ENCODE measurements around the gene DLK1.

The DLK1 gene

GRCh38 chr14:100780246-100780645, 53.6 kb downstream of the DLK1 start:
- no peak for DNase-seq

GRCh38 chr14:100780646-100781355, 54.1 kb downstream of the DLK1 start:
- no peak for DNase-seq

- DNase-seq, result no peak
These were observed 55.3 kb downstream of the DLK1 start for GRCh38 chr14:100781952-100782351.

GRCh38 chr14:100782516-100783320, 56.0 kb downstream of the DLK1 start:
- no peak for DNase-seq

GRCh38 chr14:100783630-100784370, 57.1 kb downstream of the DLK1 start:
- no peak for DNase-seq

GRCh38 chr14:100784523-100785337, 58.0 kb downstream of the DLK1 start:
- DNase-seq, result no peak

- DNase-seq, result no peak
These were observed 58.6 kb downstream of the DLK1 start for GRCh38 chr14:100785338-100785615.

GRCh38 chr14:100785626-100786025, 58.9 kb downstream of the DLK1 start:
- no peak for DNase-seq

GRCh38 chr14:100786131-100786530, 59.4 kb downstream of the DLK1 start:
- DNase-seq, result no peak

- DNase-seq, result no peak
These were observed 60.0 kb downstream of the DLK1 start for GRCh38 chr14:100786576-100787219.

GRCh38 chr14:100787659-100788058, 61.0 kb downstream of the DLK1 start:
- DNase-seq, result no peak

Measured in GOT3 (cell line).